Vagina (tissue), 2 donors: ENCODE data around the gene SCAPER.

Experiments used
- CTCF ChIP-seq, 3 experiments: fragments of 450-650 bp in 2 of 3; fragments of 200-600 bp in 1 of 3; sonication (generic) in 1 of 3; IDR thresholded peaks; one replicate each; pipeline ENCODE4 v1.5.1; 2017 to 2019; ENCODE audit warnings: antibody characterized with exemption in 3 of 3, mild to moderate bottlenecking in 2 of 3, moderate library complexity in 2 of 3
- POLR2A ChIP-seq, 2 donors: fragments of 450-650 bp; IDR thresholded peaks; one replicate each; pipeline ENCODE4 v1.6.1; 2017; ENCODE audit warnings: antibody characterized with exemption in 2 of 2, mild to moderate bottlenecking in 2 of 2, moderate library complexity in 2 of 2

GRCh38 chr15:76905013-76905839 lies at the start of gene SCAPER:
- TF ChIP-seq CTCF (IDR thresholded peaks at IDR 0.05) = peak in 2 of 3 experiments; percentile 5 to 33
- TF ChIP-seq POLR2A (IDR thresholded peaks at IDR 0.05) = peak; percentile 5 to 55
